OCI-LY1 (cell line): ENCODE results near the gene IGFALS.

Source experiments
- H2AFZ ChIP-seq: fragments of 200-600 bp; sonication (generic), shearing (Covaris generic); 2 replicates; pipeline ENCODE4 v1.6.0; 2014; ENCODE audit warnings: antibody characterized with exemption, mild to moderate bottlenecking, low read length
- H3F3A ChIP-seq: fragments of 200-600 bp; sonication (generic), shearing (Covaris generic); 2 replicates; pipeline ENCODE4 v1.6.0; 2014; ENCODE audit warnings: mild to moderate bottlenecking, antibody characterized with exemption, low read length, moderate library complexity; ENCODE audit not compliant: insufficient read depth
- H3K27ac ChIP-seq: fragments of 200-600 bp; sonication (generic); 2 replicates; pipeline ENCODE4 v1.5.1; 2014; ENCODE audit warnings: low read length, mixed run types, mild to moderate bottlenecking, low read depth; ENCODE audit not compliant: poor library complexity, severe bottlenecking
- H3K27me3 ChIP-seq: fragments of 200-600 bp; sonication (generic); 2 replicates; pipeline ENCODE4 v1.6.0; 2014; ENCODE audit warnings: antibody characterized with exemption, mild to moderate bottlenecking, low read length, moderate library complexity; ENCODE audit not compliant: insufficient read depth
- H3K36me3 ChIP-seq: fragments of 200-600 bp; sonication (generic); 2 replicates; pipeline ENCODE4 v1.6.1; 2014; ENCODE audit warnings: mild to moderate bottlenecking, antibody characterized with exemption, low read length, moderate library complexity, mixed read lengths; ENCODE audit not compliant: insufficient read depth
- H3K4me1 ChIP-seq: fragments of 200-600 bp; sonication (generic); 2 replicates; pipeline ENCODE4 v1.5.1; 2014; ENCODE audit warnings: mild to moderate bottlenecking, low read length, moderate library complexity; ENCODE audit not compliant: insufficient read depth, severe bottlenecking
- H3K4me2 ChIP-seq: fragments of 200-600 bp; sonication (generic), shearing (Covaris generic); 2 replicates; pipeline ENCODE4 v1.6.1; 2014; ENCODE audit warnings: low read length
- H3K4me3 ChIP-seq: fragments of 200-600 bp; sonication (generic); 2 replicates; pipeline ENCODE4 v1.5.1; 2014; ENCODE audit warnings: low read length, low read depth, mild to moderate bottlenecking, mixed read lengths; ENCODE audit not compliant: poor library complexity, severe bottlenecking
- H3K79me2 ChIP-seq: fragments of 200-600 bp; shearing (Covaris generic); 2 replicates; pipeline ENCODE4 v1.6.1; 2016; ENCODE audit warnings: mixed run types, low read length, mixed read lengths; ENCODE audit not compliant: insufficient read depth
- H3K9ac ChIP-seq: fragments of 200-600 bp; sonication (generic), shearing (Covaris generic); 2 replicates; pipeline ENCODE4 v1.6.1; 2014; ENCODE audit warnings: mild to moderate bottlenecking, low read length, mixed read lengths
- H3K9me2 ChIP-seq: fragments of 200-600 bp; sonication (generic), shearing (Covaris generic); 2 replicates; pipeline ENCODE4 v1.6.1; 2014; ENCODE audit warnings: low read depth, mild to moderate bottlenecking, low read length, mixed read lengths
- H3K9me3 ChIP-seq: fragments of 200-600 bp; shearing (Covaris generic); 2 replicates; pipeline ENCODE4 v1.6.1; 2014; ENCODE audit warnings: low read length, mixed read lengths
- H4K20me1 ChIP-seq: fragments of 200-600 bp; sonication (generic), shearing (Covaris generic); 2 replicates; pipeline ENCODE4 v1.6.0; 2016; ENCODE audit warnings: mild to moderate bottlenecking, low read length; ENCODE audit not compliant: insufficient read depth
- EZH2 ChIP-seq: fragments of 200-600 bp; sonication (generic), shearing (Covaris generic); IDR thresholded peaks from 2 replicates; pipeline ENCODE4 v1.8.0; 2017; ENCODE audit warnings: borderline replicate concordance, mixed run types, mild to moderate bottlenecking, antibody characterized with exemption, low read length, moderate library complexity, mixed read lengths
- TF ChIP-seq, protein P1 (sequence below): fragments of 200-600 bp; sonication (generic), shearing (Covaris generic); IDR thresholded peaks from 2 replicates; pipeline ENCODE4 v1.5.1; 2017; ENCODE audit warnings: mild to moderate bottlenecking, antibody characterized with exemption, low read length, moderate library complexity, mixed read lengths

IGFALS gene

DNA sequence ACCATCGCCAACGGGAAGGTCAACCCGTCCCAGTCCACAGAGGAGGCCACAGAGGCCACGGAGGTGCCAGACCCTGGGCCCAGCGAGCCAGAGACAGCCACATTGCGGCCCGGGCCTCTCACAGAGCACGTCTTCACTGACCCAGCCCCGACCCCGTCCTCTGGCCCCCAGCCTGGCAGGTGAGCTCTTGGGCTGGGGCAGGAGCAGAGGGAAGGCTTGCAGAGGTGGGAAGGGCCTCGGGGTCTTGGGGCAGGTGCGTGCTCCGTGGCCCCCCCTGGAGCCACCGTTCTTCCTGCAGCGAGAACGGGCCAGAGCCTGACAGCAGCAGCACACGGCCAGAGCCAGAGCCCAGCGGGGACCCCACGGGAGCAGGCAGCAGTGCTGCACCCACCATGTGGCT lies 27.3 kb downstream of the IGFALS start:
- Histone ChIP-seq H2AFZ (no peak overlapping the region), H3K4me2 (no peak overlapping the region), H3F3A (no peaks in the 10 kb centered on the region), H3K9me2 (no peaks in the 10 kb centered on the region), H3K79me2 (no peaks in the 10 kb centered on the region), H3K9ac (no peak overlapping the region), H3K9me3 (no peaks in the 10 kb centered on the region), H3K36me3 (peaks cover 78% of the 10 kb centered on the region), H4K20me1 (no peaks in the 10 kb centered on the region), H3K4me1 (peaks cover 10% of the 10 kb centered on the region), H3K27ac (no peak overlapping the region), H3K27me3 (no peaks in the 10 kb centered on the region), H3K4me3 (no peak overlapping the region)
- TF ChIP-seq, protein P1, sequence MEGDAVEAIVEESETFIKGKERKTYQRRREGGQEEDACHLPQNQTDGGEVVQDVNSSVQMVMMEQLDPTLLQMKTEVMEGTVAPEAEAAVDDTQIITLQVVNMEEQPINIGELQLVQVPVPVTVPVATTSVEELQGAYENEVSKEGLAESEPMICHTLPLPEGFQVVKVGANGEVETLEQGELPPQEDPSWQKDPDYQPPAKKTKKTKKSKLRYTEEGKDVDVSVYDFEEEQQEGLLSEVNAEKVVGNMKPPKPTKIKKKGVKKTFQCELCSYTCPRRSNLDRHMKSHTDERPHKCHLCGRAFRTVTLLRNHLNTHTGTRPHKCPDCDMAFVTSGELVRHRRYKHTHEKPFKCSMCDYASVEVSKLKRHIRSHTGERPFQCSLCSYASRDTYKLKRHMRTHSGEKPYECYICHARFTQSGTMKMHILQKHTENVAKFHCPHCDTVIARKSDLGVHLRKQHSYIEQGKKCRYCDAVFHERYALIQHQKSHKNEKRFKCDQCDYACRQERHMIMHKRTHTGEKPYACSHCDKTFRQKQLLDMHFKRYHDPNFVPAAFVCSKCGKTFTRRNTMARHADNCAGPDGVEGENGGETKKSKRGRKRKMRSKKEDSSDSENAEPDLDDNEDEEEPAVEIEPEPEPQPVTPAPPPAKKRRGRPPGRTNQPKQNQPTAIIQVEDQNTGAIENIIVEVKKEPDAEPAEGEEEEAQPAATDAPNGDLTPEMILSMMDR: no peak
- no peak for TF ChIP-seq EZH2

DNA sequence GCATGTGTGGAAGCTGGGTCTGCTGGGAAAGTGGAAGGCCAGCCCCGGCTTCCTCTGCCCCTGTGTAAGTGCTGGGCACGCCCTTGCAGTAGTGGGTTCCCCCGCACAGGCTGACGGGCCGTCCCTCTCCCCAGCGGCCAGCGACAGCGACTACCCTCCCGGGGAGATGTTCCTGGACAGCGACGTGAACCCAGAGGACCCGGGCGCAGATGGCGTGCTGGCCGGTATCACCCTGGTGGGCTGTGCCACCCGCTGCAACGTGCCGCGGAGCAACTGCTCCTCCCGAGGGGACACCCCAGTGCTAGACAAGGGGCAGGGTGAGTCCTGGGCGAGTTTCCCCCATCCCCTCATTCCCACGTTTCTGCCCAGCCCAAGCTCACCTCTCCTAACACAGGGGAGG lies 27.7 kb downstream of the IGFALS start:
- no peak overlapping the region for H3K27ac ChIP-seq
- H3K4me1 ChIP-seq: peaks cover 10% of the 10 kb centered on the region
- TF ChIP-seq, protein P1: no peak
- no peak for TF ChIP-seq EZH2
- H3K36me3 ChIP-seq: peaks cover 83% of the 10 kb centered on the region
- no peaks in the 10 kb centered on the region for H3K27me3 ChIP-seq
- H2AFZ ChIP-seq: no peak overlapping the region
- no peaks in the 10 kb centered on the region for H3K9me3 ChIP-seq
- no peaks in the 10 kb centered on the region for H3K9me2 ChIP-seq
- no peak overlapping the region for H3K9ac ChIP-seq
- no peaks in the 10 kb centered on the region for H3K79me2 ChIP-seq
- H3F3A ChIP-seq: no peaks in the 10 kb centered on the region
- H4K20me1 ChIP-seq: no peaks in the 10 kb centered on the region
- H3K4me2 ChIP-seq: no peak overlapping the region
- no peak overlapping the region for H3K4me3 ChIP-seq

DNA sequence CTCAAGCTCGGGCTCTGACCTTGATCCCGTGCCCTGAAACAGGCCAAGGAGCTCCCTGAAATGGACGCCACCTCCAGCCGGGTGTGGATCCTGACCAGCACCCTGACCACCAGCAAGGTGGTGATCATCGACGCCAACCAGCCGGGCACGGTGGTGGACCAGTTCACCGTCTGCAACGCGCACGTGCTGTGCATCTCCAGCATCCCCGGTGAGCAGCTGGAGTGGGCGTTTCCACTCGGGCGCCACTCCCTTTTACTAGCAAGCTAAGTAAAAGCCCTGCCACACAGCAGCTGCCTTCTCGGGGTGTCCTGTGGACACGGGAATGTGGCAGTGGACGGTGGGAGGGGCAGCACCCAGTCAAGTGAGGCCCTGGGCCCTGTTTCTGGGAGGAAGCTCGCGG lies 28.5 kb downstream of the IGFALS start:
- TF ChIP-seq, protein P1: no peak
- no peak for TF ChIP-seq EZH2
- H3K36me3 ChIP-seq: peaks cover 80% of the 10 kb centered on the region
- no peak overlapping the region for H3K4me2 ChIP-seq
- H2AFZ ChIP-seq: no peak overlapping the region
- no peaks in the 10 kb centered on the region for H3K79me2 ChIP-seq
- no peaks in the 10 kb centered on the region for H3F3A ChIP-seq
- H3K9me3 ChIP-seq: no peaks in the 10 kb centered on the region
- no peaks in the 10 kb centered on the region for H4K20me1 ChIP-seq
- H3K4me3 ChIP-seq: no peak overlapping the region
- no peaks in the 10 kb centered on the region for H3K9me2 ChIP-seq
- H3K27me3 ChIP-seq: no peaks in the 10 kb centered on the region
- H3K9ac ChIP-seq: no peak overlapping the region
- no peak overlapping the region for H3K27ac ChIP-seq
- H3K4me1 ChIP-seq: peaks cover 1% of the 10 kb centered on the region
